ENCODE data around the gene LAMP2.

- no peak for TF ChIP-seq ZSCAN4 (tag by site-specific recombination; IDR thresholded peaks at IDR 0.05)
- no peak for TF ChIP-seq RBAK (tag by site-specific recombination; IDR thresholded peaks at IDR 0.05)
- TF ChIP-seq SP7 (tag by site-specific recombination; IDR thresholded peaks at IDR 0.05), result no peak
- TF ChIP-seq ZNF549 (tag by site-specific recombination; IDR thresholded peaks at IDR 0.05), result no peak
Observed at GRCh38 chrX:120429776-120430540, 39.1 kb downstream of the LAMP2 start.
